Astrocyte (in vitro differentiated cells and primary cell): ENCODE data around the gene MAST3.

Experiments used
- CTCF ChIP-seq: IDR thresholded peaks from 2 replicates; pipeline ENCODE4 v1.5.1; 2011; ENCODE audit warnings: low read depth, mild to moderate bottlenecking, inconsistent platforms, low read length, moderate library complexity; ENCODE audit not compliant: insufficient read depth
- EZH2 ChIP-seq: IDR thresholded peaks from 2 replicates; pipeline ENCODE4 v1.6.1; 2012; ENCODE audit warnings: mild to moderate bottlenecking, low read length, inconsistent platforms; ENCODE audit not compliant: insufficient read depth

- no peak for TF ChIP-seq CTCF
- no peak for TF ChIP-seq EZH2
Measured at GRCh38 chr19:18117364-18117691, 19.8 kb downstream of the MAST3 start.
